Pancreas (tissue), 10 donors: ENCODE data around the gene PRORP. TPM values are rescaled to one million over a fixed set of nuclear protein-coding genes. Genes with fewer than 3 reads are reported as not detected.
A peak's percentile ranks its signal among the peaks of the same experiment; 100 is the strongest.

ENCODE experiments used
- ATAC-seq, 4 donors: fragments of 200-7000 bp; cut with Tn5 transposase; one replicate each; pipeline versions ENCODE4 v1.8.0 to v1.9.1; 2020; ENCODE audit warnings: mild to moderate bottlenecking in 4 of 4, moderate library complexity in 4 of 4
- DNase-seq, 6 donors: peaks; one replicate each; pipeline ENCODE4 v3.0.0-alpha.2; 2020
- FAIRE-seq: peaks from 2 replicates; lab custom pipeline; 2012; peaks lifted over from hg19 to GRCh38; lab: Jason Lieb, UNC
- H3K27ac ChIP-seq, 4 donors: fragments of 200-600 bp; sonication (generic); 1 replicate in 3 of 4; 2 replicates in 1 of 4; pipeline versions ENCODE4 v1.5.0 to v1.8.0; 2020
- H3K27me3 ChIP-seq, 4 donors: fragments of 200-600 bp; one replicate each; pipeline ENCODE4 v1.8.0; 2021
- H3K36me3 ChIP-seq, 3 donors: fragments of 200-600 bp; sonication (generic) in 1 of 3; one replicate each; pipeline versions ENCODE4 v1.5.0 to v1.8.0; 2020 to 2021
- H3K4me1 ChIP-seq, 3 donors: fragments of 200-600 bp; one replicate each; pipeline ENCODE4 v1.8.0; 2021
- H3K4me3 ChIP-seq, 4 donors: fragments of 200-600 bp; sonication (generic) in 2 of 4; one replicate each; pipeline versions ENCODE4 v1.5.0 to v1.8.0; 2020 to 2021
- H3K9me3 ChIP-seq, 4 donors: fragments of 200-600 bp; one replicate each; pipeline ENCODE4 v1.8.0; 2021
- WGBS, 2 donors: extraction: QIAGEN DNeasy Blood & Tissue Kit; methylation state at CpG; one replicate each; pipeline ENCODE4 v1.1.7; 2013; 5-methylcytosine and 5-hydroxymethylcytosine counted together
- intact Hi-C, 3 donors: fragments of 100-400 bp; cut with DNase I; formaldehyde crosslinking; loops; one replicate each; pipeline versions ENCODE4 v1.11.1 to v1.14.2; 2022
- polyA plus RNA-seq, 2 donors: library from polyadenylated mRNA; stranded (reverse); fragments of 200-250 nt; gene quantifications; one replicate each; pipeline ENCODE4 v1.2.3, GENCODE V29; 2013
- total RNA-seq, 6 donors: library from RNA; stranded (reverse); fragmentation: NEBNext Ultra II Directional in 4 of 6; extraction: Animal tissue kit (Norgen Biotek cat#: 25700) in 4 of 6; gene quantifications; one replicate each; pipeline versions ENCODE4 v1.2.1 to v1.2.4, GENCODE V29; 2021 to 2023
- TF ChIP-seq, protein P1 (sequence below), 4 donors: fragments of 200-600 bp; sonication (generic) in 3 of 4; IDR thresholded peaks; one replicate each; pipeline versions ENCODE4 v1.5.0 to v1.8.0; 2021; ENCODE audit warnings: antibody characterized with exemption in 4 of 4
- donor health status: healthy with polysubstance abuse.
- donor health status: DM: no; HTN: no; CAD: no; lungs with moderate emphysema.
- donor health status: DM: no; HTN: no; CAD: no.
- donor health status: control.
- donor health status: control.
- donor health status: Bipolar disorder and iron deficiency.
- donor health status: DM: yes; HTN: yes; CAD: no.
- donor health status: DM: no; HTN: no; CAD: no.
- donor health status: DM: no; HTN: no; CAD: no.
- donor health status: DM: yes; HTN: yes; CAD: no.

PRORP gene
- total and polyA plus RNA-seq, 8 donors, result 3.5 to 14.2 (median 6.4) TPM

DNA sequence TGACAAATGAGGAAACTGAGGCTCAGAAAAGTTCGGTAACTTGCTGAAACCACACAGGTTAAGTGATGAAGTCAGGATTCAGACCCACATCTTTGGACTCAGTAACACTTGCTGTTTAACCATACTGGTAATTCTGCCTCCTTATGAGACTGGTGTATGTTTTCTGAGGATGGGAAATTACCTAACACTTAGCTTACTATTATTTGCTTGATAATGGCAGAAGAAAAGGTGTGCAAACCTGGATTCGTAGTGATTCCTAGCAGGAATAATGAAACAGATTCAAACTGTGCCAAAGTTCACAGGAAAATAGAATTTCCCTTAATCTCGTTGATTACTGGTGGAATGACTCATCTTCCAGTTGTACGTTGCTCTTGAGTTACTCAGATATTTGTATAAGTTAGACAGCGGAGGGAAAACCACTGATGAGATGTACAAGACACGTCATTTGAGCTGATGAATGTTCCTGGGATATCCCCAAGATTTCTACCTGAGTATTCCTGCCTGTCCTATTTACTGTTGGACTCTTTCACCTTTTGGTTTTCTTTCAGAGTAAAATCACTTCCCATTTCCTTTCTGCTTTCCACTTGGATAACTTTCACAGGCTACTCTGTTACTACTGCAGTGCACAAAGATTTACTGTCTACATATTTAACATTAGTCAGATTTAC, 37.5 kb downstream of the PRORP start:
- H3K27me3 ChIP-seq, result no peaks in the 10 kb centered on the region
- TF ChIP-seq, protein P1, sequence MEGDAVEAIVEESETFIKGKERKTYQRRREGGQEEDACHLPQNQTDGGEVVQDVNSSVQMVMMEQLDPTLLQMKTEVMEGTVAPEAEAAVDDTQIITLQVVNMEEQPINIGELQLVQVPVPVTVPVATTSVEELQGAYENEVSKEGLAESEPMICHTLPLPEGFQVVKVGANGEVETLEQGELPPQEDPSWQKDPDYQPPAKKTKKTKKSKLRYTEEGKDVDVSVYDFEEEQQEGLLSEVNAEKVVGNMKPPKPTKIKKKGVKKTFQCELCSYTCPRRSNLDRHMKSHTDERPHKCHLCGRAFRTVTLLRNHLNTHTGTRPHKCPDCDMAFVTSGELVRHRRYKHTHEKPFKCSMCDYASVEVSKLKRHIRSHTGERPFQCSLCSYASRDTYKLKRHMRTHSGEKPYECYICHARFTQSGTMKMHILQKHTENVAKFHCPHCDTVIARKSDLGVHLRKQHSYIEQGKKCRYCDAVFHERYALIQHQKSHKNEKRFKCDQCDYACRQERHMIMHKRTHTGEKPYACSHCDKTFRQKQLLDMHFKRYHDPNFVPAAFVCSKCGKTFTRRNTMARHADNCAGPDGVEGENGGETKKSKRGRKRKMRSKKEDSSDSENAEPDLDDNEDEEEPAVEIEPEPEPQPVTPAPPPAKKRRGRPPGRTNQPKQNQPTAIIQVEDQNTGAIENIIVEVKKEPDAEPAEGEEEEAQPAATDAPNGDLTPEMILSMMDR (IDR thresholded peaks at IDR 0.05), result no peak
- WGBS, 2 donors, result 51 to 58% methylated on average over 6 of the region's 6 CpGs
- ATAC-seq (peak; percentile 57 to 88 (median 72)), DNase-seq (no peak), FAIRE-seq (no peak)
- H3K27ac ChIP-seq, result peak overlapping the region in 2 of 4 donors; percentile 14 to 45
- H3K4me1 ChIP-seq, result peaks cover 5 to 30% (median 9%) of the 10 kb centered on the region in 3 donors
- H3K36me3 ChIP-seq, result no peaks in the 10 kb centered on the region
- no peak overlapping the region for H3K4me3 ChIP-seq
- no peaks in the 10 kb centered on the region for H3K9me3 ChIP-seq
- intact Hi-C loops, result no loop called here

DNA sequence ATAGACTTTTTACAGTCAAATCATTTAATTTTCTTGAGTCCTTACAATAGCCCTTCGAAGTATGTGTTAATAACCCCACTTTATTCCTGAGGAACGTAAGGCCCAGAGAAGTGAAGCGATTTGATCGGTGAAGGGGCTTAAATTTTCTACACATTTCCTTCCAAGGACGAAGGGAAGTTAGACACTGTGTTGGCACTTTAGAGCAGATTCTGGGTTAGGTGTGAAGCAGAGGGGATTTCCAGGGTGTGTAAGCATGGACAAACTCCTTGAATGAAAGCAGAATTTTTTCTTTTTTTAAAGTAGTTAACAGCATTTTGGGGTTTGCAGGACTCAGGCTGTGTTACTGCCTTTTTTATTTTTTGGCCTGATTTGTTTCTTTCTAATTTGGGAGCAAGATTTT, 38.9 kb downstream of the PRORP start:
- ATAC-seq (peak in 2 of 4 donors; percentile 55 to 56), FAIRE-seq (no peak), DNase-seq (no peak)
- peaks cover 0 to 22% (median 9%) of the 10 kb centered on the region in 3 donors for H3K4me1 ChIP-seq
- WGBS, 2 donors, result 86 to 87% methylated on average over 5 of the region's 5 CpGs
- no peaks in the 10 kb centered on the region for H3K27me3 ChIP-seq
- no peaks in the 10 kb centered on the region for H3K9me3 ChIP-seq
- no peak overlapping the region for H3K27ac ChIP-seq
- intact Hi-C loops, result no loop called here
- no peak overlapping the region for H3K4me3 ChIP-seq
- TF ChIP-seq, protein P1 (IDR thresholded peaks at IDR 0.05), result no peak
- no peaks in the 10 kb centered on the region for H3K36me3 ChIP-seq

DNA sequence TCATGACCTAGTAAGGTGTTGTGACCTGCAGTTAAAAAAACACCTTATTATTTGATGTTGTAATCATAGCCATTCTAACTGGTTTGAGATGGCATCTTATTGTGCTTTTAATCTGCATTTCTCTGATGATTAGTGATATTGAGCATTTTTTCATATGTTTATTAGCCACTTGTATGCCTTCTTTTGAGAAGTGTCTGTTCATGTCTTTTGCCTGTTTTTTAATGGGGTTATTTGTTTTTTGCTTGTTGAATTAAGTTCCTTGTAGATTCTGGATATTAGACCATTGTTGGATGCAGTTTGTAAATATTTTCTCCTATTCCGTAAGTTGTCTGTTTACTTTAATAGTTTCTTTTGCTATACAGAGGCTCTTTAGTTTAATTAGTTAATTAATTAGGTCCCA, 41.0 kb downstream of the PRORP start:
- Histone ChIP-seq H3K36me3 (no peaks in the 10 kb centered on the region), H3K4me3 (no peak overlapping the region), H3K9me3 (no peaks in the 10 kb centered on the region), H3K27ac (no peak overlapping the region), H3K27me3 (no peaks in the 10 kb centered on the region), H3K4me1 (peaks cover 0 to 17% (median 9%) of the 10 kb centered on the region in 3 donors)
- DNase-seq (no peak), FAIRE-seq (no peak), ATAC-seq (no peak)
- TF ChIP-seq, protein P1 (IDR thresholded peaks at IDR 0.05), result no peak
- intact Hi-C loops, result no loop called here
- 71 to 83% methylated on average over 1 of the region's 1 CpG for WGBS, 2 donors

DNA sequence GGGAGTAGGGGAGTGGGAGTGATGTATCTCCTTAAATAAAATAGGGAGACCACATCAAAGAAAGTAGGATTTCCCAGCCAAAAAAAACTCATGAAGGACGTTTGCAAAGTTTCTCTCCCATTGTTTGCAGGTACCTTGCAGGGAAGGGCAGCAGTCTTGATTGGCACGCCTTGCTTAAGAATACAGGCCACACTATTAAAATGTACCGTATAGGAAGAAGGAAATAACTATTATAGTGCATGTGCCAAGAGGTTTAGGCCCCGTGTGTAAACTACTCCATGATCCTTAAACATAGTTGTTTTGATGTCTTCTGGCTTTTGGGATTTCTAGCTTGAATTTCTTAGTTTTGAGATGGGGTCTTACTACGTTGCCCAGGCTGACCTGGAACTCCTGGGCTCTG, 42.5 kb downstream of the PRORP start:
- Histone ChIP-seq H3K4me3 (no peak overlapping the region), H3K4me1 (peaks cover 0 to 9% (median 3%) of the 10 kb centered on the region in 3 donors), H3K27ac (no peak overlapping the region), H3K27me3 (no peaks in the 10 kb centered on the region), H3K9me3 (no peaks in the 10 kb centered on the region), H3K36me3 (no peaks in the 10 kb centered on the region)
- FAIRE-seq (no peak), ATAC-seq (no peak), DNase-seq (no peak)
- TF ChIP-seq, protein P1 (IDR thresholded peaks at IDR 0.05), result no peak
- intact Hi-C loops, result no loop called here
- WGBS, 2 donors, result 78 to 84% methylated on average over 5 of the region's 5 CpGs

DNA sequence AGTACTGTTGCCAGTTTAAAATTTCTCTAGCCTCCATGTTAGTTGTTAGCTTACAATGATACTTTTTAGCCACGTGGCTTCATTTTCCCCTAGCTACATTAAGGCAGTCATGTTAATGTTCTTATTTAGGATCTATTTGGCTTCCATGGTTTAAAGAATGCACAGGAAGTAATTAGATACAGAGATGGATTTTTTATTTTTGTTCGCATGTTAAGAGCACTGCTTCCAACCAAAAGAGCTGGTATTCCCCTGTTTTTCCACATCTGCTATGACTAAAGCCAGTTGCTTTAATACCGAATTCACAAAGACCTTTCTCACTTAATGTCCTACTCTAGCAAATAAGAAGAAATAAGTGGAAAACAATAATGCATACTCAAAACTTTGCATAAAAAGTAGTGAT, 45.1 kb downstream of the PRORP start:
- H3K27ac ChIP-seq, result no peak overlapping the region
- FAIRE-seq, result no peak
- TF ChIP-seq, protein P1 (IDR thresholded peaks at IDR 0.05), result no peak
- WGBS, 2 donors, result 93 to 94% methylated on average over 3 of the region's 3 CpGs
- intact Hi-C loops, result no loop called here
- H3K4me3 ChIP-seq, result no peak overlapping the region
- no peaks in the 10 kb centered on the region for H3K9me3 ChIP-seq
- H3K27me3 ChIP-seq, result no peaks in the 10 kb centered on the region
- ATAC-seq, result no peak
- DNase-seq, result no peak
- no peaks in the 10 kb centered on the region for H3K36me3 ChIP-seq
- H3K4me1 ChIP-seq, result no peaks in the 10 kb centered on the region
